Activated T-helper 1 cell treated with anti-CD3 and anti-CD28 coated beads, Interleukin-12 subunit alpha, Interleukin-12 subunit beta, Interleukin-2, Interleukin-4 antibody, amounts not matched to agents 30 ng/mL and 10 ng/mL and 1 ng/mL, durations not matched to agents 14 hours and 24 hours and 36 hours (primary cell): ENCODE results near the gene PRSS53. TPM values are rescaled to one million over a fixed set of nuclear protein-coding genes. Genes with fewer than 3 reads are reported as not detected.

Experiments
- DNase-seq: peaks from one replicate; pipeline ENCODE4 v3.0.0; 2021; ENCODE audit warnings: low spot score
- H3K27ac Mint-ChIP-seq: one replicate; pipeline ENCODE4 v1.8.0; 2021; ENCODE audit warnings: mild to moderate bottlenecking, mixed read lengths
- H3K27me3 Mint-ChIP-seq: one replicate; pipeline ENCODE4 v1.8.0; 2022; ENCODE audit warnings: mild to moderate bottlenecking, moderate library complexity, mixed read lengths; ENCODE audit not compliant: insufficient read depth
- H3K36me3 Mint-ChIP-seq: one replicate; pipeline ENCODE4 v1.8.0; 2021; ENCODE audit warnings: low read depth, mixed read lengths
- H3K4me1 Mint-ChIP-seq: one replicate; pipeline ENCODE4 v1.8.0; 2021; ENCODE audit warnings: low read depth, mixed read lengths
- H3K4me3 Mint-ChIP-seq: one replicate; pipeline ENCODE4 v1.8.0; 2021; ENCODE audit warnings: mild to moderate bottlenecking, moderate library complexity, mixed read lengths
- H3K9me3 Mint-ChIP-seq: one replicate; pipeline ENCODE4 v1.8.0; 2021; ENCODE audit warnings: mixed read lengths
- intact Hi-C: fragments of 100-400 bp; cut with micrococcal nuclease; formaldehyde crosslinking; loops from one replicate; pipeline ENCODE4 v1.15.1; 2024
- total RNA-seq: library from RNA; stranded (reverse); gene quantifications from 2 replicates; pipeline ENCODE4 v1.2.3, GENCODE V29; 2022

Gene PRSS53
- total RNA-seq, 1 donor from 2014 or later = 3.1 TPM

DNA sequence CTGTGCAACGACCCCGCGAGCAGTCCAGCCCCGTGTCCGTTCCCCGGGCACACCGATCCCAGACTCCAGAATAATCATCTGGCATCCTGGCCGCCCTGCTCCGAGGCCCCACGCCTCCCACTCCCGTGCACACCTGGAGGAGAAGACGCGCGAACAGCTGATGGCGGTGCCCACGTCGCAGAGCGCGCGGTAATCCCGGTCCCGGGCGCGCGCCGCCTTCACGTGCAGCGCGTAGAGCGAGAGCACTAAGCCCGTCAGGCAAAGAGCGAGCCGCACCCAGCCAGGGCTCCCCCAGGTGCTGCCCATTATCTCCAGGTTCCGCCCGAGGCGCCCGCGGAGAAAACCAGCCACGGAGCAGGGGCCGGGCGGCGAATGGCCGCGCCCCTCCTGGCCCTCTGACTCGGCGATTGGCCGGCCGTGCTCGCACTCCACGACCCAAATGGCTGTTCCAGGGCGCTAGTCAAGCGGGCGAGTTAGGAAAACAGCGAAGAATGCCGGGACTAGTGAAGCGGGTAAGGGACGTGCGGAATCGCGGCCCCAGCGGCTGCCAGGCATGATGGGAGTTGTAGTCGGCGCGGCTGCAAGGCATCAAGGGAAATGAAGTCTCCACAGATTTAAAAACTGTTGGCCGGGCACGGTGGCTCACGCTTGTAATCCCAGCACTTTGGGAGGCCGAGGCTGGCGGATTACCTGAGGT is 5.8 kb upstream of the PRSS53 start, which contains the start of gene VKORC1:
VKORC1 (minus strand) TSS at position 374 of the 697 bp plus-strand sequence; CDS start at position 306, 68 bp downstream.
- peak within 1 kb of the TSS; percentile 82 for H3K27ac Mint-ChIP-seq
- no peaks in the 10 kb centered on the region for H3K27me3 Mint-ChIP-seq
- DNase-seq = peak; percentile 84
- peaks cover 27% of the 10 kb centered on the region for H3K4me1 Mint-ChIP-seq
- intact Hi-C loops = loop anchor here (1.0 to 5.0 kb wide), 9 partner anchors 14 to 348 kb away; partner anchors contain the start of genes BCKDK, FBXL19, KAT8 and SETD1A
- peak within 1 kb of the TSS; percentile 95 for H3K4me3 Mint-ChIP-seq
- H3K9me3 Mint-ChIP-seq = no peaks in the 10 kb centered on the region
- H3K36me3 Mint-ChIP-seq = peaks cover 5% of the 10 kb centered on the region

DNA sequence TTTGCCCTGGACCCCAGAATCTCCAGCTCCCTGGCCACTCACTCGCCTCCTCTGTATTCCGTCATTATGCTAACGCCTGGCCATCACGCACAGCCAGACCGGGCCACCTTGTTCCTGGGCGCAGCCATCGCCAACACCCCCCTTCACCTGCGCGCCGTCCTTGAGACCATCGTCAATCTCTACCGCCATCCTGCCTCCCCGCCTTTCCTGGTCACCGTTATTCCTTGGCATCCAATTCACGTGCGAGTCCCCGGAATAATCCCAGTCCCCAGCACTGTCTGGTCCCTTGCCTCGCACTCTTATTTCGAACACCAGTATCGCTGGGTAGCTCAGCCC is 5.3 kb upstream of the PRSS53 start:
- intact Hi-C loops = loop anchor here (1.0 to 5.0 kb wide), 9 partner anchors 15 to 348 kb away; partner anchors contain the start of genes BCKDK, FBXL19, KAT8 and SETD1A
- no peaks in the 10 kb centered on the region for H3K9me3 Mint-ChIP-seq
- peak overlapping the region; percentile 82 for H3K27ac Mint-ChIP-seq
- peaks cover 27% of the 10 kb centered on the region for H3K4me1 Mint-ChIP-seq
- DNase-seq = no peak
- H3K36me3 Mint-ChIP-seq = peaks cover 5% of the 10 kb centered on the region
- peak overlapping the region; percentile 95 for H3K4me3 Mint-ChIP-seq
- H3K27me3 Mint-ChIP-seq = no peaks in the 10 kb centered on the region

DNA sequence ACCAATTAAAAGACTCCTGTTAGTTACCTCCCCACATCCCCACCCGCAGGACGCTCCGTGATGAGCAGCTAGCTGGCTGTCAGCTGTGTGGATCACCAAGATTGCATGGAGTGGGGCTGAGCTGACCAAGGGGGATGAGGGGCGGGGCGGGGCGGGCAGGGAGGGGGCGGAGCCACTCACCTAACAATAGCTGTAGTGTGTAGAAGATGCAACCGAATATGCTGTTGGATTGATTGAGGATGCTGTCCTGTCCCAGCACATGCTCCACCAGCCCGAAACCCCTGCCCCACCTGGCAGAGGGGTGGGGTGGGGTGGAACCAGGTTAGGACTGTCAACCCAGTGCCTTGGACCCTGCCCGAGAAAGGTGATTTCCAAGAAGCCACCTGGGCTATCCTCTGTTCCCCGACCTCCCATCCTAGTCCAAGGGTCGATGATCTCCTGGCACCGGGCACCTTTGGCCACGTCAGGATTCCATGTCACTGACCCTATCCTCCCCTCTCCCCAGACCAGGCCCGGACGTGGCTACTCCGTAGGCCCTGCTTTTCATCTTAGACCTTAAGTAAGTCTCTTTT is 4.5 kb upstream of the PRSS53 start:
- no peaks in the 10 kb centered on the region for H3K27me3 Mint-ChIP-seq
- intact Hi-C loops = loop anchor here (5.0 kb wide), 1 partner anchor 349 kb away; the partner anchor contains the start of gene ZNF843
- H3K4me1 Mint-ChIP-seq = peaks cover 27% of the 10 kb centered on the region
- H3K9me3 Mint-ChIP-seq = no peaks in the 10 kb centered on the region
- DNase-seq = no peak
- no peak overlapping the region for H3K27ac Mint-ChIP-seq
- H3K4me3 Mint-ChIP-seq = peak overlapping the region; percentile 71
- peaks cover 5% of the 10 kb centered on the region for H3K36me3 Mint-ChIP-seq

DNA sequence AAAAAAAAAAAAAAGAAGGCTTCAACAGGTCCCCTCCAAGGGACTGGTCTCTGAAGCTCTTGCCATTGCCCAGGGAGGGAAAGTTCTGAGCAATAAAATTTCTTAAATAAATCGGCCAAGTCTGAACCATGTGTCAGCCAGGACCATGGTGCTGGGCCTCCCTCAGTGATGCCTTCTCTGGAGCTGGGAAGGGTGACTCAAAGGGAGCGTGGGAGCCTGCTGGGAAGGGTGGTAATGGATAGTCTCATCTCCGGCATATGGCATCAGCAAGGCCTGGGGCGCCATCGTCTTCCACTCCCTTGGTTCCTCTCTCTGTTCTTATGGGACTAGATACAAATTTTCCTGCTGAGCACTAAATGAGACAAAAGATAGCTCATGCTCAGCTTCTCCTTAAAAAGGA is 3.6 kb upstream of the PRSS53 start:
- Mint-ChIP-seq H3K27ac (no peak overlapping the region), H3K4me3 (peak overlapping the region; percentile 56), H3K27me3 (no peaks in the 10 kb centered on the region), H3K36me3 (peaks cover 5% of the 10 kb centered on the region), H3K9me3 (no peaks in the 10 kb centered on the region), H3K4me1 (peaks cover 27% of the 10 kb centered on the region)
- DNase-seq = no peak
- intact Hi-C loops = loop anchor here (5.0 kb wide), 1 partner anchor 350 kb away; the partner anchor contains the start of gene ZNF843

DNA sequence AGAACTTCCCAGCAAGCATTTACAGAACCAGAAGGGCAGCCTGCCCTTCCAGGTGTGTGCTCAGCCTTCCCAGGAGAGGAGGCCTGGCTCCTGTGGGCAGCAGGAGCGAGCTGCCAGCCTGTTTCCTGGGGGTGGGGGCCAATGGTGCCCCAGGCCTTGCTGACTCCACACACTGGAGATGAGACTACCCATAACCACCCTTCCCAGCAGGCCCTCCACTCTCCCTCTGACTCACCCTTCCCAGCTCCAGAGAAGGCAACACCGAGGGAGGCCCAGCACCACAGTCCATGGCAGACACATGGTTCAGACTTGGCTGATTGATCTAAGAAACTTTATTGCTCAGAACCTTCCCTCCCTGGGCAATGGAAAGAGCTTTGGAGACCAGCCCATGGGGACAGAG is 1.8 kb upstream of the PRSS53 start:
- DNase-seq = no peak
- peak overlapping the region; percentile 23 for H3K27ac Mint-ChIP-seq
- H3K36me3 Mint-ChIP-seq = peaks cover 8% of the 10 kb centered on the region
- intact Hi-C loops = loop anchor here (5.0 kb wide), 1 partner anchor 352 kb away; the partner anchor contains the start of gene ZNF843
- H3K27me3 Mint-ChIP-seq = no peaks in the 10 kb centered on the region
- H3K4me3 Mint-ChIP-seq = no peak overlapping the region
- no peaks in the 10 kb centered on the region for H3K9me3 Mint-ChIP-seq
- peaks cover 18% of the 10 kb centered on the region for H3K4me1 Mint-ChIP-seq

DNA sequence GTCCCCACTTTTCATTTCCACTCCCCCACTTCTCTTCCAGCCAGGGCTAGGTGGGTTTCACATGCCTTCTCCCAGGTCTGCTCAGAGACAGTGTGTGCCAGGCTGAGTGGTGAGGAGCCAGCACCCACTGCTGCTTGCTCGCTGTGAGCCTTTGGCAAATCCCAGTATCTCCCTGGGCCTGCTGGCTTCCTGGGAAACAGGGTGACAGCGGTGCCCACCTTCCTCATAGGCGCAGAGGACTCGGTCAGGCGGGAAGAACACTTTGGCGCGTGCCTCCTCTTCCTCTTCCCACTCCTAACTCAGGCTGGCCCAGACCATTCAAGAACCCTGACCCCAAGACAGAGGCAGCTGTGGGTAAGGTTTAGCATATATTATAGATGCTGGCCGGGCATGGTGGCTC is 456 bp upstream of the PRSS53 start:
- Mint-ChIP-seq H3K4me1 (peaks cover 12% of the 10 kb centered on the region), H3K27me3 (no peaks in the 10 kb centered on the region), H3K36me3 (peaks cover 10% of the 10 kb centered on the region), H3K27ac (no peak overlapping the region), H3K9me3 (no peaks in the 10 kb centered on the region), H3K4me3 (no peak overlapping the region)
- no peak for DNase-seq
- intact Hi-C loops = no loop called here

DNA sequence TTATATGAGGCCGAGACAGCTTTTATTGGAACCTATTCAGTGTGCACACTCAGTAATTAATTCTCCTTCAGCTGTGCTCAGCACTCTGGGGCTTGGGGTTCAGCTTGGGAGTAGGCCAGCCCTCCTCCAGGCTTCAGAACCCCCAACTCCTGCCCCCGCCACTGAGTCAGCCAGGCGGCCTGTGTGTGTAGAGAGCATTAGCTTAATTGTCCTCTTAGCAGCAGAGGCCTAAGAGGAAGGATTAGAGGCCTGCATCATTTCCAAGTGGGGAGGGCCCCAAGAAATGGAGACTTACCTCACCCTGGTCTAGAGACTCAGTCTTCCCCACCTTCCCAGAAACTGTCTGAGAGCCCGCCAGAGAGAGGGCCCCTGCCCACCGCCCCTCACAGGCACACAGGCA is 772 bp downstream of the PRSS53 start:
- Mint-ChIP-seq H3K27ac (no peak overlapping the region), H3K9me3 (no peaks in the 10 kb centered on the region), H3K4me1 (peaks cover 6% of the 10 kb centered on the region), H3K27me3 (no peaks in the 10 kb centered on the region), H3K4me3 (no peak overlapping the region), H3K36me3 (peaks cover 10% of the 10 kb centered on the region)
- no peak for DNase-seq
- intact Hi-C loops = no loop called here

DNA sequence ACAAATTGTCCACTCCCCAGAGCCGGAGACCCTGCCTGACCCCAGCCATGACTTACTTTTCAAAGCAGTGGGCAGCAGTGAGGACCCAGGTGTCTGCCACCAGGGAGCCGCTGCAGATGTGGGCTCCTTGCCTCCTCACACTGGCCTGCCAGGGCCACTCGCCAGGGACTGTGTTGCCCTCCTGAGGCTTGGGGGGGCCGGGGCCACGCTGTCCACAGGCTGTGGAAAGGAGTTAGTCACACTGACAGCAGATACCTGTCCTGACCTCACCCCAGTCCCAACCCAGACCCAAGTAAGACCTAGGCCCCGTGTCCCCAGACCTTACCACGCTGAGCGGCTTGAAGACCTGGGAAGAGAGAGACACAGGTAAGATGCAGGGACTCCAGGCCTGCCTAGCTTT is 1.3 kb downstream of the PRSS53 start:
- peaks cover 3% of the 10 kb centered on the region for H3K4me1 Mint-ChIP-seq
- no peaks in the 10 kb centered on the region for H3K9me3 Mint-ChIP-seq
- no peak overlapping the region for H3K4me3 Mint-ChIP-seq
- intact Hi-C loops = no loop called here
- no peaks in the 10 kb centered on the region for H3K27me3 Mint-ChIP-seq
- peaks cover 10% of the 10 kb centered on the region for H3K36me3 Mint-ChIP-seq
- no peak overlapping the region for H3K27ac Mint-ChIP-seq
- DNase-seq = no peak

DNA sequence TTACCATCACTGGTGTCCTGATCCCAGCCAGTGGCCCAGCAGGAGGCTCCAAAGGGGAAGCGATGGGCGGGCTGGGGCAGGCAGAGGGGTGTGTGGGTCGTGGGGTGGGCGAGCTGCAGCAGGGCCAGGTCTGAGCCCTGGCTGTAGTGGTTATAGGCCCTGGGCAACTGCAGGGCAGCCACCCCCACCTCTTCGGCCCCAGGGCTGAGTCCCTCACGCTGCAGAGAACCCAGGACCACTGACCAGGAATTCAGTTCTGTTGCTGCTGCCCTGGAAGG is 2.2 kb downstream of the PRSS53 start:
- Mint-ChIP-seq H3K9me3 (no peaks in the 10 kb centered on the region), H3K36me3 (peaks cover 13% of the 10 kb centered on the region), H3K4me1 (no peaks in the 10 kb centered on the region), H3K27ac (no peak overlapping the region), H3K4me3 (no peak overlapping the region), H3K27me3 (no peaks in the 10 kb centered on the region)
- DNase-seq = no peak
- intact Hi-C loops = no loop called here

DNA sequence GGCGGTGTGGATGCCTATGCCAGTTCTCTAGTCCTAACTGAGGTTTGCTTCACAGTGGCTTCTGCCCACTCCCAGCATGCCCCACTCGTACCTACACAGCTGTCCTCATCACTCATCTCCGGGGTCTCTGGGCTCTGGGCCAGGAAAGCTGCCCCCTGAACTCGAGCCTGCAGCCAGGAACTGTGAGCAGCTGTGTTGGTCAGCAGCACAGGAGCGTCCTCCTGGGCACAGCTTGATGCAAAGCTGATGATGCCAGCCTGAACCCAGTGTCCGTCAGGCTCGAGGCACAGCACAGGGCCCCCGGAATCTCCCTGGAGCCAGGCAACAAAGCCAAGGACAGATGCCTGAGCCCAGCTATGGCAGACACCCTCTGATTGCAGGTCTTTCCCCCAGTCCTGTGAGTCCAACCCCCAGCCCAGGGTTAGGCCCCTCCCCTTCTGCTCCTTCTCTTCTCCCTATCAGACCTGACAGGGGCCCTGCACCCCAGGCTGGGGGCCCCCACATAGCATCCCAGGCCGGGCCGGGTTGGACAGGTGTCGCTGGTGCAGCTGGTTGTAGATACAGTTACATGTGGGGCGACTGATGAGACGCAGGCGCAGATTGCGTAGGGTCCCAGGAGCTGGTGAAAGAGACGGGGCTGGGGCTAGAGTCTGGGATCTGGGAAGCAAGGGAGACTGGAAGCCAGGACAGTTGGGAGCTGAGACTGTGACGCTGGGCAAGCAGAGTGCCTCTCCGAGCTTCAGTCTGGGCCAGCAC is 2.7 kb downstream of the PRSS53 start:
- intact Hi-C loops = no loop called here
- Mint-ChIP-seq H3K27me3 (no peaks in the 10 kb centered on the region), H3K27ac (no peak overlapping the region), H3K9me3 (no peaks in the 10 kb centered on the region), H3K4me3 (no peak overlapping the region), H3K36me3 (peaks cover 13% of the 10 kb centered on the region), H3K4me1 (no peaks in the 10 kb centered on the region)
- no peak for DNase-seq

DNA sequence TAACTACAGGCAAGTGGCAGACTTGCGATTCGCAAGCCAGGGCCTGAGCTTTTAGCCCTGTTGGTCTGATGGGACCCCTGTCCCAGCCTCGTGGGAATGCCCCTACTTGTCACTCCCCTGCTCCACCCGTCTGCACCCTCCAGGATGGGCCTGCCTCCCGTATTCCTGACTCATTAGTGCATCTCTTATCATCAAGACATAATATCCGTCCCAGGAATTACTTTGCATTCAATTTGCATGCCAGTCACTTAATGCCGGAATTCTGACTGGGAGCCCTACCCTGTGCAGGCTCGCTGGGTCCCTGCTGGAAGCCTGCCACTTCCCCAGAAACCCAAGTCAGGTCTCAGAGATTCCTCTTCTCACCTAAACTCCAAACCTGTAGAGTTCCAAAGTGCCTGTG is 3.3 kb downstream of the PRSS53 start:
- H3K27ac Mint-ChIP-seq = no peak overlapping the region
- DNase-seq = no peak

DNA sequence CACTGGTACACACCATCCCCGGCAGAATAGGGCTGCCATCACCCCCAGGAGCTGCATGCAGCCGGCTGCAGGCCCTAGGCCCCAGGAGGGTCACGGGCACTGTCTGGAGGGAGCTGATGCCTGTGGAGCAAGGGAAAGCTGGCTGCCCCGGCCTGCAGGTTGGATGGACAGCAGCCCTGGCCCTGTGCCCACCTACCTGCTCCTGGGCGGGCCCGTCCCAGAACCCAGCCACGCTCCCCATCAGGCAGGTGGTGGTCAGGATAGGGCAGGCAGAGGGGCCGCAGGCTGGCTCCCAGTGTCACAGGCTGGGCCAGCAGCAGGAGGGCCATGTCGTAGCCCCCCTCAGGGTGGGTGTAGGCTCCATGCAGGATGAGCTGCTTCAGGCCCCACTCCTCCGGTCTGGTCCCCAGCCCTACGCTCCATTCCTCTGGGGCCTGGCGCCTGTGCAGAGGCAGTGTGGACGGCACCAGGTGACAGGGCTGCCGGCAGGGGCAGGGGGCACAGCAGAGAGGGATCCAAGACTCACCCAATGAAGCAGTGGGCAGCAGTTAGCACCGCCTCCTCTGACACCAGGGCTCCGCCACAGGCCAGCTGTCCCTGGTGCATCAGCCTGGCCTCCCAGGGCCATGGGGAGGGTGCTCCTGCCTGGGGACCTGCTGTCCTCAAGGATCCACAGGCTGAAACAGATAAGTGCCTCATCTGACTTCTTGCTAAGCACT is 4.0 kb downstream of the PRSS53 start:
- no peak overlapping the region for H3K4me3 Mint-ChIP-seq
- peaks cover 12% of the 10 kb centered on the region for H3K36me3 Mint-ChIP-seq
- H3K27ac Mint-ChIP-seq = no peak overlapping the region
- H3K27me3 Mint-ChIP-seq = no peaks in the 10 kb centered on the region
- intact Hi-C loops = no loop called here
- no peak for DNase-seq
- H3K9me3 Mint-ChIP-seq = no peaks in the 10 kb centered on the region
- H3K4me1 Mint-ChIP-seq = no peaks in the 10 kb centered on the region

More for the DNA sequence above, 3.3 kb downstream of the PRSS53 start:
- peaks cover 13% of the 10 kb centered on the region for H3K36me3 Mint-ChIP-seq
- H3K27me3 Mint-ChIP-seq = no peaks in the 10 kb centered on the region
- H3K4me3 Mint-ChIP-seq = no peak overlapping the region
- no peaks in the 10 kb centered on the region for H3K4me1 Mint-ChIP-seq
- H3K9me3 Mint-ChIP-seq = no peaks in the 10 kb centered on the region
- intact Hi-C loops = no loop called here
